Measurements from ENCODE around the gene RYR3.

The RYR3 gene

GRCh38 chr15:33419701-33420100, 108.9 kb downstream of the RYR3 start:
- no peak for DNase-seq (ENCODE audit: low read depth)
- TF ChIP-seq, protein P1, sequence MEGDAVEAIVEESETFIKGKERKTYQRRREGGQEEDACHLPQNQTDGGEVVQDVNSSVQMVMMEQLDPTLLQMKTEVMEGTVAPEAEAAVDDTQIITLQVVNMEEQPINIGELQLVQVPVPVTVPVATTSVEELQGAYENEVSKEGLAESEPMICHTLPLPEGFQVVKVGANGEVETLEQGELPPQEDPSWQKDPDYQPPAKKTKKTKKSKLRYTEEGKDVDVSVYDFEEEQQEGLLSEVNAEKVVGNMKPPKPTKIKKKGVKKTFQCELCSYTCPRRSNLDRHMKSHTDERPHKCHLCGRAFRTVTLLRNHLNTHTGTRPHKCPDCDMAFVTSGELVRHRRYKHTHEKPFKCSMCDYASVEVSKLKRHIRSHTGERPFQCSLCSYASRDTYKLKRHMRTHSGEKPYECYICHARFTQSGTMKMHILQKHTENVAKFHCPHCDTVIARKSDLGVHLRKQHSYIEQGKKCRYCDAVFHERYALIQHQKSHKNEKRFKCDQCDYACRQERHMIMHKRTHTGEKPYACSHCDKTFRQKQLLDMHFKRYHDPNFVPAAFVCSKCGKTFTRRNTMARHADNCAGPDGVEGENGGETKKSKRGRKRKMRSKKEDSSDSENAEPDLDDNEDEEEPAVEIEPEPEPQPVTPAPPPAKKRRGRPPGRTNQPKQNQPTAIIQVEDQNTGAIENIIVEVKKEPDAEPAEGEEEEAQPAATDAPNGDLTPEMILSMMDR (conservative IDR thresholded peaks at IDR 0.05; ENCODE audit: low read depth, low read length) = no peak
- no peak overlapping the region for H3K4me3 ChIP-seq (ENCODE audit: low read length)

DNA sequence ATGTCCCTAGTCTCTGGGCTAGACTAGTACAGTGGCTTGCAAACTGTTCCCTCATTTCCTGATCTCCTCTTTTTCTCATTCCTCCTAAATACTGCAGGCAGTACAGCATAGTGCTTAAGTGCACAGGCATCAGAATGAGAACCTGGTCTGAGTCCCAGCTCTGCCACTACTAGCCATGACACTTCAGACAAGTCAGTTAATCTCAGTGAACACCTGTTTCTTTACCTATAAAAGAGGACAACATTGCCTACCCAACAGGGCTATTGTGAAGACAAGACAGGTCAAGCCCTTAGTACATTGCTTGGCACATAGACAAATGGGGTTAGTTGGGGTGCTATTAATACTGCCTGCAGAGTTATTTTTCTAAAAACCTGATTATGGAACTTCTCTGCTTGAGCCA, 113.3 kb downstream of the RYR3 start:
- no peak overlapping the region for H3K4me3 ChIP-seq (ENCODE audit: low read length)
- TF ChIP-seq, protein P1 (conservative IDR thresholded peaks at IDR 0.05; ENCODE audit: low read depth, low read length) = no peak
- no peak for DNase-seq (ENCODE audit: low read depth)

DNA sequence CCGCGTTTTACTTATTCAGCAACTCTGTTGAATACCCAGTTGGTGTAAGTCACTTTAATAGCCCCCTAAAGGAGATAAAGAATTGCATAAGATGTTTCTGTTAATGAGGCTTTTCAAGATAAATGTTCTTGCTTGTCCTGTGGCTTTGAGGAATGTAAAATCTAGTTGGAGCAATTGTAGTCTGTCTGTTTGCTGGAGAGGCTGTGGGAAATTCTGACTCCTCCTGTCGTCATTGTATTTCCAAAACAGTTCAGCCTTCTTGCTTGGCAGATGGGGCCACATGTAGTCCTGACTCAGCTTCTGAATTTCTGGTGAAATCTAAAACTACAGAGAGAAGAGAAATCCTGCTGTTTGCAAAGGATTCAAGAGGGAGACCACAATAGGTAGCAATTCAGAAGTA, 114.4 kb downstream of the RYR3 start:
- TF ChIP-seq, protein P1 (conservative IDR thresholded peaks at IDR 0.05; ENCODE audit: low read depth, low read length) = no peak
- no peak for DNase-seq (ENCODE audit: low read depth)
- H3K4me3 ChIP-seq (ENCODE audit: low read length) = no peak overlapping the region

DNA sequence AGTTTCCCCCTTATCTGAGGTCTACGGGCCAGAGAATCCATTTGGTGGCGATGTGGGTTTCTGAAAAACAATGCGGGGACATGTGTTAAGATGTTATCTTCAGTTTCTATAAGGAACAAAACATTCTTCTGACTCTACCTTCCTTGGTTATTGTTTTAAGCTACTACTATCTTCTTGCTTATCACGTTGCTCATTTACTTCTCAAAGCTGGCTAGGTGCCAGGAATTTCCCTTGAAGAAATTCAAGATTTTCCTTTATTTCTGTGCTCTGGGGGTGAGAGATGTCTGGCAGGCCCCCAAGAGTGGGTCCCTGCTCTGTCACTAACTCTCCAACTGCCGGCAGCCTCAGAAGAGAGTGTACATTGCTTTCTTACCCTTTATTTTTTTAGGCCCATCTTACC, 119.8 kb downstream of the RYR3 start:
- no peak for DNase-seq (ENCODE audit: low read depth)
- no peak overlapping the region for H3K4me3 ChIP-seq (ENCODE audit: low read length)
- TF ChIP-seq, protein P1 (conservative IDR thresholded peaks at IDR 0.05; ENCODE audit: low read depth, low read length) = no peak

- no peak for DNase-seq (ENCODE audit: low read depth)
- TF ChIP-seq, protein P1 (conservative IDR thresholded peaks at IDR 0.05; ENCODE audit: low read depth, low read length) = no peak
- no peak overlapping the region for H3K4me3 ChIP-seq (ENCODE audit: low read length)
Observed at GRCh38 chr15:33433821-33434220, 123.1 kb downstream of the RYR3 start.

DNA sequence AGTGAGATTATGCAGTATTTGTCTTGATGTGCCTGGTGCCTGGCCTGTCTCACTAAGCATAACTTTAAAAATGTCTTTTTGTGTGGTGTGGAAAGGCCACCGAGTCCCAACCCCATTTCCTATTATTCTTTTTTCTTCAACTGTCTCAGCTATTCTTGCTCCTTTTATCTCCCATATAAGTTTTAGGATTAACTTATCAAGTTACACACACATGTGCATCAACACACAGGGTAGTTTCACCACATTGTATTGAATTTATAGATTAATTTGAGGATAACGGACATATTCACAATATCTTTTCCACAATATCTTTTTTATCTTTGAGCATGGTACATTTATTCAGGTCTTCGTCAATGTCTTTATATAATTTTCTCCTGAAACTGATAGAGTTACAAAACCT, 127.6 kb downstream of the RYR3 start:
- no peak for DNase-seq (ENCODE audit: low read depth)
- H3K4me3 ChIP-seq (ENCODE audit: low read length) = no peak overlapping the region
- TF ChIP-seq, protein P1 (conservative IDR thresholded peaks at IDR 0.05; ENCODE audit: low read depth, low read length) = no peak

DNA sequence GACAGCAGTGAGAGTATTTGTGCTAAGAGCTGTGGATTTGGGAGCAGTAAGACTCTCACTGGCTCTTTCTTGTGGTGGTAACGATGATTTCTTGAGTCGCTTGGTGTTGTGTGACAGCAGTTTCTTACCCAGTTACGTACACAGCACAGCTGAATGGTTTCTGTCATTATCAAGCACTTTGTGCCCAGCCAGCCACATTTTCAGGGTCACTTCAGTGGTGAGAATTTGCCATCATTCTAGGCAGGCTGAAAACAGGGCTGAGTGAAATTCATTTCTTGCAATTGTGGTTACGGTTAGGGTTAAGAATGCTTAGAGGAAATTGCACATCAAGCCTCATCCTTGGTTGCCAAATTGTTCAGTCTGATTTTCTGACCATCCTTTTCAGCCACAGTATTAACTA, 130.1 kb downstream of the RYR3 start:
- no peak overlapping the region for H3K4me3 ChIP-seq (ENCODE audit: low read length)
- no peak for DNase-seq (ENCODE audit: low read depth)
- TF ChIP-seq, protein P1 (conservative IDR thresholded peaks at IDR 0.05; ENCODE audit: low read depth, low read length) = no peak
